ENCODE data around the gene SLC16A11. TPM values are rescaled to one million over a fixed set of nuclear protein-coding genes. Genes with fewer than 3 reads are reported as not detected.

Gene SLC16A11
- total and polyA plus RNA-seq, 2 of the 4 experiments (the other 2 are of a cell fraction), result not detected

GRCh38 chr17:7047566-7047965, 3.7 kb upstream of the SLC16A11 start:
- Histone ChIP-seq H2BK20ac (ENCODE audit: low read depth, low read length) (no peak overlapping the region), H2BK120ac (ENCODE audit: low read depth, low read length) (no peak overlapping the region), H3K9me3 (ENCODE audit: control insufficient read depth, insufficient read depth, low read length) (no peaks in the 10 kb centered on the region), H2BK15ac (ENCODE audit: low read depth, low read length) (no peak overlapping the region), H3K56ac (ENCODE audit: extremely low read depth, insufficient read depth, low read length) (no peak overlapping the region), H3K9ac (ENCODE audit: low read depth, low read length) (no peak overlapping the region), H3K36me3 (ENCODE audit: control insufficient read depth, insufficient read depth, low read length) (no peaks in the 10 kb centered on the region), H4K20me1 (ENCODE audit: insufficient read depth, low read length) (no peaks in the 10 kb centered on the region), H4K91ac (ENCODE audit: insufficient read depth, low read depth, low read length) (no peak overlapping the region), H3K4me2 (ENCODE audit: low read depth, low read length) (no peak overlapping the region), H3K4me3 (ENCODE audit: insufficient read depth, low read depth, low read length) (no peak overlapping the region), H3K27me3 (ENCODE audit: control insufficient read depth, insufficient read depth, low read length) (peaks cover 24% of the 10 kb centered on the region), H3K9me1 (ENCODE audit: insufficient read depth, low read length) (no peaks in the 10 kb centered on the region), H4K8ac (ENCODE audit: low read depth in 2 of 2, low read length in 2 of 2) (no peak overlapping the region), H3K4ac (ENCODE audit: low read depth, low read length) (no peak overlapping the region), H3K18ac (ENCODE audit: low read depth, low read length) (no peak overlapping the region), H3K14ac (replicated peaks; ENCODE audit: low read depth, low read length) (no peak overlapping the region), H3K23ac (ENCODE audit: low read depth, low read length) (no peak overlapping the region), H3K27ac (ENCODE audit: insufficient read depth, low read length) (no peak overlapping the region), H3K4me1 (ENCODE audit: control insufficient read depth, insufficient read depth, low read length) (peaks cover 6% of the 10 kb centered on the region), H2AK5ac (ENCODE audit: low read depth, low read length) (no peak overlapping the region), H2AFZ (replicated peaks; ENCODE audit: low read length, poor library complexity) (no peak overlapping the region), H4K5ac (ENCODE audit: low read depth, low read length) (no peak overlapping the region), H3K79me1 (ENCODE audit: low read depth in 1 of 2, low read length in 2 of 2) (no peaks in the 10 kb centered on the region), H2AK9ac (replicated peaks; ENCODE audit: low read depth, low read length, poor library complexity) (no peak overlapping the region), H2BK5ac (ENCODE audit: low read depth, low read length, poor library complexity, severe bottlenecking) (no peak overlapping the region)
- ATAC-seq (ENCODE audit: low read depth) (no peak), DNase-seq (no peak)
- no CpG with 5 or more reads among the region's 6 CpGs for WGBS, 2 experiments (ENCODE audit: extremely low coverage in 2 of 2, insufficient read length in 1 of 2)
- CTCF ChIA-PET, result interaction anchor here (1.8 kb wide), 1 partner anchor 86 kb away, joined by 4 read pairs; no protein-coding TSS in a partner anchor
- POLR2A ChIA-PET (ENCODE audit: unreplicated experiment), result interaction anchor here (0.7 kb wide), 1 partner anchor 266 kb away, joined by 4 read pairs; no protein-coding TSS in a partner anchor
- no TSS peak for BruUV-seq (replicated peaks)
- intact Hi-C loops (cut with micrococcal nuclease) (loop anchor here (10.0 kb wide), 1 partner anchor 517 kb away; the partner anchor contains the start of gene SENP3), dilution Hi-C loops (cut with HindIII; ENCODE audit: low sequenced_read_pairs, unreplicated experiment) (no loop called here), in situ Hi-C loops (cut with MboI; ENCODE audit: low sequenced_read_pairs) (loop anchor here (10.0 kb wide), 1 partner anchor 257 kb away; the partner anchor contains the start of gene EIF5A)
- TF ChIP-seq BHLHE40 (IDR thresholded peaks at IDR 0.05; ENCODE audit: low read depth, low read length) (no peak), MXI1 (IDR thresholded peaks at IDR 0.05; ENCODE audit: borderline replicate concordance, low read depth, low read length) (no peak), SMC3 (IDR thresholded peaks at IDR 0.05; ENCODE audit: low read depth, low read length) (no peak), RAD21 (IDR thresholded peaks at IDR 0.05; ENCODE audit: low read length) (no peak), RCOR1 (IDR thresholded peaks at IDR 0.05; ENCODE audit: insufficient replicate concordance, low read length) (no peak)

All from IMR-90 (cell line).